Muscle of back (tissue), 11 donors: ENCODE data around the gene CELF2. TPM values are rescaled to one million over a fixed set of nuclear protein-coding genes. Genes with fewer than 3 reads are reported as not detected.
"Not testable (repeated sequence)": the region's sequence is repeated elsewhere in the genome, so short reads cannot be mapped to it uniquely, and the experiment has no call there.

Source experiments
- DNase-seq, 3 donors: peaks; one replicate each; pipeline versions ENCODE4 v3.0.0 to v3.0.0-alpha.2; 2013
- polyA plus RNA-seq, 10 donors: library from polyadenylated mRNA; unstranded; fragments of 120-200 nt; gene quantifications; one replicate each; pipeline ENCODE4 v1.2.1, GENCODE V29; 2013; ENCODE audit not compliant: insufficient read length in 10 of 10

CELF2 gene
- polyA plus RNA-seq, 10 donors = 56.5 to 83.2 (median 67.5) TPM

- DNase-seq = not testable (repeated sequence)
These were observed 106.2 kb downstream of the CELF2 start for GRCh38 chr10:11123892-11124291.

- no peak for DNase-seq
These were observed 107.3 kb downstream of the CELF2 start for GRCh38 chr10:11125004-11125403.

DNA sequence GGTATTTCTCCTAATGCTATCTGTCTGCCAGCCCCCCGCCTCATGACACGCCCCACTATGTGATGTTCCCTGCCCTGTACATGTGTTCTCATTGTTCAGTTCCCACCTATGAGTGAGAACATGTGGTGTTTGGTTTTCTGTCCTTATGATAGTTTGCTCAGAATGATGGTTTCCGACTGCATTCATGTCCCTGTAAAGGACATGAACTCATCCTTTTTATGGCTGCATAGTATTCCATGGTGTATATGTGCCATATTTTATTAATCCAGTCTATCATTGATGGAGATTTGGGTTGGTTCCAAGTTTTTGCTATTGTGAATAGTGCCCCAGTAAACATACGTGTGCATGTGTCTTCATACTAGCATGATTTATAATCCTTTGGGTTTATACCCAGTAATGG, 109.3 kb downstream of the CELF2 start:
- DNase-seq = not testable (repeated sequence)

DNA sequence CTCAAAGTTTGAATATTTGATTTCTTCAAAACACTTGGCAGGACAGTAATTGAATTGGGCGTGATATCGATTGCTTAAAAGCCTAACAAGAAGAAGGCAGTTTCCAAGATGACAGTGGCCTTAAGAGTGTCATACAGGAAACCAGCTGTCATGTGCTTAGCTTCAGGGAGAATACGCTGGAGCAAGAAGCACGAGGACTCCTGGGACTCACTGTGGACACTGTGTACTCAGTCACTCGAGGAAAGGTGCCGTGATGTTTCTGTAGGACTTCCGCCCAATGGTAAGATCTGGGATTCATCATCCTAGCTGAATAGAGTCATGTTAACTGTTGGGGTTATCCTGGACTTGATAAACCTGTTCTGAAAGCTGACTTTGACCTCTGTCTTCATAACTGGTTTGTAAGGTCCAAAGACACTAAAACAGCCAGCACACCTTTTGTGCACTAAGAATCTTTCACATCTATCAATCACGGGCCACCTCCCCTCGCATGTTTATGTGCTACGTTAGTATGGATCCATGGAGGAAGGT, 113.5 kb downstream of the CELF2 start:
- DNase-seq = no peak

DNA sequence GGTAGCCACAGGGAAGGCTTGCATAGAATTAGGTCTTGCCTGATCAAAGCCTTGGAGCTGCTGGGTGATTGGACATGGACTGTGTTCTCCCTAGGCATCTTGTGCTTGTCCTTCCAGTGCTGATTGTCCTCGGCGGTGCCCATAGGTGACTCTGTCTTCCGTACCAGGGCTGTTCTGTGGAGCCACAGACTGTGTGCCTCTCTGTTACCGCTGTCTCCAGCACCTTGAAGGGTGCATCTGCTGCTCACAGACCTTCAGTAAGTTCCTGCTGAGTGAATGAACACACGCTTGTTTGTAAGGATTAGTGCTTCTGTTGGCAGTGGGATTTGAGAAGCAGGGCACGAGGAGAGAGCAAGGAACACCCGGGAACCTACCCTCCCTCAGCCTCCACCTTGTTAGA, 116.7 kb downstream of the CELF2 start:
- DNase-seq = no peak

DNA sequence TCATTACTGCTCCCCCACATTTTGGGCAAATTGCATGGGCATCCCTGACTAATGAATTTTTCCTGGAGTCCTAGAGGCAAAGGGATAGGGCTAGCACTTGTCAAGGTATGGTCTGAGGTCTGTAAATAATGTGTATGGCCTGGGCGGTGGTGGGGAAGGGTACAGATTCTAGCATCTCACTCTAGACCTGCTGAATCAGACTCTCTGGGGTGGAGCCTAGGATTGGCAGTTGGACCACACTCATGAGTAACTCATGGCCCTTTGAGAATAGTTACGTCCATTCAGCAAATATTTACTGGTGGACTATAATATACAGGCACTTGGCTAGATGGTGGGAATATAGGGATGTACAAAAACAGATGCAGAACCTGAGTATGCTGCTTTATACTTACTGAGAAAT, 118.0 kb downstream of the CELF2 start:
- DNase-seq = no peak

- no peak for DNase-seq
These were observed 120.8 kb downstream of the CELF2 start for GRCh38 chr10:11138314-11139033.

- no peak for DNase-seq
These were observed 123.3 kb downstream of the CELF2 start for GRCh38 chr10:11140963-11141362.

DNA sequence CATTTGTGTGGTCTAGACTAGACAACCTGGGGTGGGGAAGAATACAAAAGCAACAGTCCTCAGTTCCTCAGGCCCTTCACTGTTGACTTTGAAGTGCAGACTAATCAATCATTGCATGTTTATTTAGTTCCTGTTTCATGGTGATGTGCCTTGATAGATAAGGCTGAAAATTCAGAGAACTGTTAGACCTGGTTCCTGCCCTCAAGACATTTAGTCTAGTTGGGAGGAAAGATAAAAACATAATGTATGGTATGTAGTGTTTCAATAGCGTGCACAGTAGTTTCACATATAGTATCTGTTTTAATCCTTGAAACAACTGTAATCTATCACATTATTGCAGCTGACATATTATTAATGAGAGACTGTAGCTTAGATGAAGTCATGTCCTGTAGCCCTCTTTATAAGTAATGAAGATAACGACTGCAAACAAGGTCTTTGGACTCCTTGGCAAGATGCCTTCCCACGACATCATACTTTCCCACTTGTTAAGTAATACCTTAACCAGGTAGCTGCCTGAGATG, 124.0 kb downstream of the CELF2 start:
- DNase-seq = no peak

GRCh38 chr10:11142777-11143176, 125.1 kb downstream of the CELF2 start:
- no peak for DNase-seq

DNA sequence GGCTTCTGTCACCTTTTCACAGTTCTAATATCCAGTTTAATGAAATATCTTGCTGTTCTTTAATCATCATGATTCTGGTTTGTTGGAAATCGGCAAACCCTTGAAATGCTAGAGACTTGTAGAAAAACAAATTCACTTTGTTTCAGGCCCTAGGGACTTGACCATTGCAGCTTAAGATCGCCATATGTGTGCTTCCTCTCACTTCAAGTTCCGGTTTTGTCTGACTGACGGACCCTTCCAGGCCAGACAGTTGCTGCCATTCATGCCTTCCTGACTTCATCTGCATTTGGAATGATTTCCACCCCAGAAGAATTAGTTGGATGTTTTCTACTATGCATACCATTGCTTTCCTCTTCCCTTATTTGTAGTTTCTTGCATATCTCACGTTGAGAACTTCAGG, 125.6 kb downstream of the CELF2 start:
- DNase-seq = no peak

- DNase-seq = no peak
These were observed 127.2 kb downstream of the CELF2 start for GRCh38 chr10:11144626-11145494.

GRCh38 chr10:11145495-11145855, 127.8 kb downstream of the CELF2 start:
- no peak for DNase-seq

- DNase-seq = no peak
These were observed 128.9 kb downstream of the CELF2 start for GRCh38 chr10:11146402-11147171.

DNA sequence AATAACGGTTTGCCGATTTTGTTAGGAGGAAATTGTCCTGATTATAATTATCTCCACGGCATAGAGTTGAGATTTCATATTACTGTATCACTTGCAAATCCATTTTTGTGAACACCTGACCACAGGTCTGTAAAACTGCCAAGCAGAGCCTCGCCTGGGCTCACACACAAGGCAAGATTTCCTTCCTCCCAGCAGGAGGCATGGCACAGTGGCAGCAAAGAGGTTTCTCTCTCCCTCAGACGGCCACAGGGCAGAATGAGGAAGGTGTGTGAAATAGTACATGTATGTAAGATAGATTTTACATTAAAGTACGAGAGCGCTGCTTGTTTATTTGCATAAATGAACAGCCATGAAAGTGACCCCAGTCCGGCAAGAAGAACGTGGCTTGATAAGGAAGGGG, 130.1 kb downstream of the CELF2 start:
- DNase-seq = no peak

DNA sequence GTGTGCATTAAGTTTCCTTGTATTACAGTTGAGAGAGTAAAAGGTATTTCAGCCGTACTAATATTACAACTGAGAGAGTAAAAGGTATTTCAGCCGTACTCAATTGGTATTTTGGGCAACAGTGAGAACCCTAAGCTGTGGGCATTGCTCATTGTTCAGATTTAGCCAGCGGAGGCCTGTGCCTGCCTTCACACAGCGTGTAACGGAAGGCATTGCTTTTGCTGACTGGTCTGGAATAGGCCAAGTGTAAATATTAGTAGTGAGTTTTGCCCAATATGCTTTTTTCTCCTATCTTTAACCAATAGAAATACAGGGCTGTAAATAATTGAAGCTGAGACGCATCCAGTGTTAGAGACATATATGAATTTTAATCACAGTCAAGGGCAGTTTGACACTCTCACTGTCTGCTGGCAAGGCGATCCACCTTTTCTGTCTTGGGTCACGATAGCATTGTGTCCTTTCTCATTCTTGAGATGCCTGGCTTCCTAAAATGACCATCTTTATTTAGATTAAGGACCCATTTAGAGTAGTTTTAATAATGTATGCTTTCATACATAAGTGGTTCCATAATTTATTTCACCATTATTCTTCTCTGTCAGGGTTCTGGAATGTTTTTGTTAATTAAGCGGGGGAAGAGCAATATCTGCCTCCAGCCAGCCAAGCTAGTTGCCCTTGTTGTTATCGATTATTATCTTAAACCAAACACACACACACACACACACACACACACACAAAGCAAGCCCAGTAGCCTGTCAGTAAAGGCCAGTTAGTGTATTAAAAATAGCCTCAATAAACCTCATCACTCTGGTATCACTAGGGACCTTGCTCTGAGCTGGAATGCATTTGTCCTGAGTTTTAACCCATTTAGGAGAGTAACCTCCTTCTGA, 130.7 kb downstream of the CELF2 start:
- DNase-seq = no peak

GRCh38 chr10:11149807-11150141, 132.1 kb downstream of the CELF2 start:
- peak in 1 of 3 donors; percentile 64 for DNase-seq

DNA sequence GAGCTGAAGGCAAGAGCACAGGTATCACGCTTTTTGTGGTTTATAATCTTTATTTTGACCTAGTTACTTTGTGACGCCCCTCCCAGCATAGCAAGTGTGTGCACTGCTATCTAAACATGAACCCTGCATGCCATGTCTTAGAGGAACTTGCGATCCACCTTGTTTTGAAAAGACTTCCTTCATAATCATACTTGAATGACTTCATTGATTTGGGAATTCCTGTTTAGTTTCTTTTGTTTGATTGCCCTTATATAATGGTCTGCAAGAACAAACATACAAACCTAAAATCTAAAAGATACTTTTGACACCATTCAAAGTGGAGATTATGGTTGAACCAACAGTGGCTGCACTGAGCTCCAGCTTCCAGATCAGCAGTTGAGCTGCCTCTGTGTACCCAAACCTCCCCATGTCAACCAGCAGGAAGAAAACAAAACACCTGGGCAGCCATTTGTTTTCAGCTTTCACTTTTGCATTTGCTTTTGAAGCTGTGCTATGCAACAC, 132.6 kb downstream of the CELF2 start:
- no peak for DNase-seq

DNA sequence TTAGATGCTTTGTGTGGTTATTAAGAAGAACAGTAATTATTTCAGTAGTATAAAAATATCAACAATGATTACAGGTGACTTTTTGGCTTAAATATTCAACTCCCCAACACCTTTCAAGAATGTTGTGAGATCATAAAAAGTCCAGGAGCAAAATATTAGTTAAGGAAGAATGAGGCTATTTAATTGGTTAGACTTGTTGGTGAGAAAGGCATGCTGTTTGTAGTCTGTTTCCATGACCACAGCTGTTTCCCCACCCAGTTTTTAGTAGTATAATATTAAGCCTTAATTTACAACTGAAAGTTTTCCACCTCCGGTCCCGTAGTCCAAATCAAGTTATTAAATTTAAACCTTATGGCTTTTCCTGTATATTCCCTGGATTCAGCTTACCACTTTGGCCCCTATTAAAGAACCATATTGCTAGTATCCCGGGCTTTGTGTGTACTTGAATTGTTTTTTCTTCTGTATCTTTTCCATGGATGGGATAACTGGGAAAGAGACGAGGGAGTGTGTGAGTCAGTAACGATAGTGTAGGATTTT, 133.3 kb downstream of the CELF2 start:
- peak in 2 of 3 donors; percentile 46 to 69 for DNase-seq

DNA sequence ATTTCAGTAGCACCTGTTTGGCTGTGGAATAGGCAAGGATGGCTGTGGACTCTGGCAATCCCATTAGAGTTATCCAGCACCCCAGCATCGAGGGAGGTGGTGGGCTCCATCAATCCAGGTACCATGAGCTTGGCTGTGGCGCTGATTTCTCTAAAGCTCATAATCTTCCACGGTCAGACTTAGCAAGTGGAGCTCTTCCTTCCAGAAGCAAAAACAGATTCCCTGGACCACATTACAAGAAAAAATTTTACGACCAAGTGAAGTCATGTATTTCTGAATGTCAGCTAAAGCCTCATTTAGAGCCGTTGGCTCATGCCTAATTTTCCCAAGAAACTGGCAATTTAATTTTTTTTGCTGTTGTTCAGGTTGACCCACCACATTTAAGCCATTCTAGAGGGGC, 135.1 kb downstream of the CELF2 start:
- no peak for DNase-seq

GRCh38 chr10:11153245-11153644, 135.6 kb downstream of the CELF2 start:
- no peak for DNase-seq
